GM12878 (cell line): ENCODE results near the gene MRPL30. TPM values are rescaled to one million over a fixed set of nuclear protein-coding genes. Genes with fewer than 3 reads are reported as not detected.

Experiments used
- ATAC-seq: fragments of 200-7000 bp; cut with Tn5 transposase; 3 replicates; pipeline ENCODE4 v1.9.1; 2020; ENCODE audit warnings: mild to moderate bottlenecking, moderate library complexity
- BruUV-seq: library from RNA; stranded (reverse); fragments of 400-500 nt; replicated peaks from 2 replicates; lab custom pipeline; 2021; lab: Mats Ljungman, UMichigan
- CTCF ChIA-PET: fragments of 300-600 bp; sonication (Branson Sonifier 250); formaldehyde crosslinking; extraction: SDS; loops from one replicate; lab custom pipeline; 2021; ENCODE audit warnings: inconsistent platforms; lab: Yijun Ruan, JAX
- POLR2A ChIA-PET: fragments of 350-600 bp; formaldehyde crosslinking; extraction: SDS; loops from one replicate; lab custom pipeline; 2021; ENCODE audit warnings: inconsistent platforms; lab: Charles Lee
- RAD21 ChIA-PET: fragments of 300-600 bp; sonication (Branson Sonifier 250); formaldehyde crosslinking; loops from one replicate; lab custom pipeline; 2023; ENCODE audit warnings: antibody characterized with exemption; ENCODE audit not compliant: unreplicated experiment; lab: Charles Lee
- SMC1A ChIA-PET: fragments of 300-600 bp; sonication (Branson Sonifier 250); formaldehyde crosslinking; loops from one replicate; lab custom pipeline; 2023; ENCODE audit not compliant: unreplicated experiment, uncharacterized antibody; lab: Charles Lee
- DNase-seq: peaks from one replicate; pipeline ENCODE4 v3.0.0-alpha.2; 2011; ENCODE audit warnings: low read depth, low spot score
- FAIRE-seq: peaks from 3 replicates; lab custom pipeline; 2011; peaks lifted over from hg19 to GRCh38; lab: Jason Lieb, UNC
- H2AFZ ChIP-seq: 2 replicates; pipeline ENCODE4 v1.6.0; 2011; ENCODE audit warnings: low read depth, low read length, control low read depth; ENCODE audit not compliant: control insufficient read depth
- H3K27ac ChIP-seq: 2 replicates; pipeline ENCODE4 v1.5.1; 2011; ENCODE audit warnings: control low read depth; ENCODE audit not compliant: control insufficient read depth, insufficient read depth
- H3K27me3 ChIP-seq, 2 experiments: replicated peaks in 1 of 2; 2 replicates each; pipeline versions ENCODE4 v1.6.0 to v1.6.1; 2011; ENCODE audit warnings: low read length in 1 of 2; ENCODE audit not compliant: control insufficient read depth in 2 of 2, insufficient read depth in 2 of 2
- H3K36me3 ChIP-seq, 2 experiments: 2 replicates each; pipeline ENCODE4 v1.5.1; 2011; ENCODE audit warnings: low read length in 1 of 2; ENCODE audit not compliant: control insufficient read depth in 2 of 2, insufficient read depth in 2 of 2
- H3K4me1 ChIP-seq: 2 replicates; pipeline ENCODE4 v1.6.1; 2011; ENCODE audit warnings: mild to moderate bottlenecking, low read length, moderate library complexity, mixed read lengths; ENCODE audit not compliant: control insufficient read depth, insufficient read depth
- H3K4me2 ChIP-seq: 2 replicates; pipeline ENCODE4 v1.6.0; 2011; ENCODE audit warnings: control low read depth; ENCODE audit not compliant: control insufficient read depth, insufficient read depth
- H3K4me3 ChIP-seq: fragments of 200-600 bp; sonication (generic); 2 replicates; pipeline ENCODE4 v1.5.1; 2016
- H3K79me2 ChIP-seq: 2 replicates; pipeline ENCODE4 v1.6.0; 2011; ENCODE audit warnings: low read length; ENCODE audit not compliant: control insufficient read depth, insufficient read depth
- H3K9ac ChIP-seq: 2 replicates; pipeline ENCODE4 v1.8.0; 2011; ENCODE audit warnings: low read length, control low read depth, mixed read lengths; ENCODE audit not compliant: control insufficient read depth, insufficient read depth
- H3K9me3 ChIP-seq: replicated peaks from 3 replicates; pipeline ENCODE4 v1.5.1; 2011; ENCODE audit warnings: mild to moderate bottlenecking, low read length; ENCODE audit not compliant: control insufficient read depth, insufficient read depth
- H4K20me1 ChIP-seq: 2 replicates; pipeline ENCODE4 v1.6.0; 2011; ENCODE audit not compliant: control insufficient read depth, insufficient read depth
- BRCA1 ChIP-seq: IDR thresholded peaks from 2 replicates; pipeline ENCODE4 v1.6.1; 2011; ENCODE audit warnings: low read depth, low read length, improper control_type of control experiment
- EP300 ChIP-seq, 2 experiments: fragments of 150-350 bp in 1 of 2; IDR thresholded peaks; 2 replicates each; pipeline ENCODE4 v1.6.1; 2011 to 2012; ENCODE audit warnings: low read depth in 2 of 2, low read length in 2 of 2, borderline replicate concordance in 1 of 2, improper control_type of control experiment in 1 of 2, inconsistent platforms in 1 of 2; ENCODE audit not compliant: control insufficient read depth in 1 of 2
- NFXL1 ChIP-seq: fragments of 450-650 bp; IDR thresholded peaks from 2 replicates; pipeline ENCODE4 v1.6.1; 2017; ENCODE audit warnings: antibody characterized with exemption, mild to moderate bottlenecking, borderline replicate concordance
- SUZ12 ChIP-seq: fragments of 200-600 bp; sonication (generic); IDR thresholded peaks from one replicate; pipeline ENCODE4 v1.6.1; 2018; ENCODE audit warnings: antibody characterized with exemption, mild to moderate bottlenecking; ENCODE audit not compliant: unreplicated experiment
- ZBED1 ChIP-seq: IDR thresholded peaks from 2 replicates; pipeline ENCODE4 v1.6.1; 2016; ENCODE audit warnings: borderline replicate concordance
- WGBS: methylation state at CpG from one replicate; pipeline ENCODE4 v1.1.6; 2016; ENCODE audit warnings: low lambda C conversion rate; ENCODE audit not compliant: insufficient replicate concordance, insufficient coverage; ENCODE audit errors: missing lambda C conversion rate; 5-methylcytosine and 5-hydroxymethylcytosine counted together
- in situ Hi-C: fragments of 300-500 bp; cut with MboI; formaldehyde crosslinking; loops from 9 replicates; pipeline ENCODE4 v1.14.3; 2018; ENCODE audit warnings: mixed read lengths
- intact Hi-C: fragments of 100-400 bp; cut with micrococcal nuclease; formaldehyde crosslinking; loops from one replicate; pipeline ENCODE4 v1.14.2; 2022; ENCODE audit not compliant: unreplicated experiment
- polyA plus RNA-seq, 11 experiments: library from polyadenylated mRNA; depleted of rRNA in 4 of 11; unstranded in 6 of 11; stranded (reverse) in 5 of 11; fragments of >200 nt; fragmentation: Nextera tagmentation in 4 of 11; fragmentation: Illumina TruSeq in 1 of 11; extraction: Ambion mirVana in 4 of 11; extraction: Trizol in 1 of 11; gene quantifications; 1 replicate in 1 of 11; 2 replicates in 10 of 11; pipeline versions ENCODE4 v1.2.1 to v1.2.3, GENCODE V29; 2011 to 2016; ENCODE audit warnings: inconsistent platforms in 2 of 11, missing spikeins in 2 of 11, low read depth in 1 of 11
- total RNA-seq, 4 experiments: library from RNA; depleted of rRNA in 3 of 4; stranded (reverse); fragments of >200 nt in 3 of 4; fragmentation: Illumina TruSeq in 1 of 4; extraction: Trizol in 1 of 4; gene quantifications; 2 replicates each; pipeline versions ENCODE4 v1.2.1 to v1.2.3, GENCODE V29; 2013 to 2021
- TF ChIP-seq, protein P1 (sequence below): fragments of 450-650 bp; IDR thresholded peaks from 2 replicates; pipeline ENCODE4 v1.6.1; 2017; ENCODE audit warnings: mild to moderate bottlenecking, moderate library complexity
- TF ChIP-seq, protein P2 (sequence below): fragments of 450-650 bp; IDR thresholded peaks from 2 replicates; pipeline ENCODE4 v1.6.1; 2016; ENCODE audit warnings: mild to moderate bottlenecking
- TF ChIP-seq, protein P3 (sequence below): fragments of 450-650 bp; IDR thresholded peaks from 2 replicates; pipeline ENCODE4 v1.6.1; 2017; ENCODE audit warnings: mild to moderate bottlenecking, moderate library complexity

The MRPL30 gene
- total and polyA plus RNA-seq, 10 of the 15 experiments (the other 5 are each of a cell fraction or from before 2014, with no cell fraction given), result 33.6 to 63.3 (median 40.1) TPM

DNA sequence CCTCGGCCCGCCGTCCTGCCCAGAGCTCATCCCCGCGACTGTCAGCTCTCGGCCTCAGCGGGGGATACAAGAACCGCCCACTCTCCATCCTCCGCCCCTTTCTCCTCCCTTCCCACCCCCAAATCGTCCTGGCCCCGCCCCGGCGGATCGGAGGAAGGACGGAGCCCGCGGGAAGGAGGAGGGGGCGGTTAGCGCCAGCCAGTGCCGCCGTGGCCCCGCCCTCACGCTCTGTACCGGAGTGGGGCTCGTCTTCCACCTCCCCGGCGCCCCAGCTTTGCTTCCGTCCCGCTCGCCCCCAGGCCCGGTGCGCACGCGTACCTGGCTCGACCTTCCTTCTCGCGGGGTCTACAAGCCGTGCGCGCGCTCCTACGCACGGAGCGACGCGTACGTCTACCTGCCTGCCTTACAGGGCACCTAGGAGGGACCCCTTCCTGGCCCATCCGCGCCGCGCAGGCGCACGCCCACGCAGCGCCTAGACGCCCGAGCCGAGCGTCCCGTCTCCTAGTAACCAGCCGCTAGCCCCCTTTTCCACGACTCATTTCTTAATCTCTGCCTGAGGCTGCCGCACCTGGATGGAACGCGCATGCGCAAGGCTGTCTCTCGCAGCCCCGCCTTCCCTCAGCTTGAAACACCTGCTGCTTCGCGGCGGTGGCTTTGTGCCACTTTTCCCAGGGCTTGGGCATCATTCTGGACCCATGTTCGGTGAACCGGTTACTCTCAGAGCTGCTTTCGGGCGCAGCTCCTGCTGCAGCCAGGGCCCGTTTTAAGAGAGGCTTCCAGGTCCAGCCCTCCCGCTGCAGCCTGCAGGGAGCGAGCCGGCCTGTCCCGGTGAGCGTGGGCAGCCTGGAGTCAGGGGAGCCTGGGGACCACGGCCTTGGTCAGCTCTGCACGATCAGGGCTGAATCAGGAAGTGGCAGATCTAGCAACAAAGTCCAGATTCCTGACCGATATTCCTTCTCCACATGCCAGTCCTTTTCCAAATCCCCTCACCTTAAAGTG, 39.6 kb upstream of the MRPL30 start, which contains the start of gene C2orf15 (continued):
- TF ChIP-seq, protein P1, sequence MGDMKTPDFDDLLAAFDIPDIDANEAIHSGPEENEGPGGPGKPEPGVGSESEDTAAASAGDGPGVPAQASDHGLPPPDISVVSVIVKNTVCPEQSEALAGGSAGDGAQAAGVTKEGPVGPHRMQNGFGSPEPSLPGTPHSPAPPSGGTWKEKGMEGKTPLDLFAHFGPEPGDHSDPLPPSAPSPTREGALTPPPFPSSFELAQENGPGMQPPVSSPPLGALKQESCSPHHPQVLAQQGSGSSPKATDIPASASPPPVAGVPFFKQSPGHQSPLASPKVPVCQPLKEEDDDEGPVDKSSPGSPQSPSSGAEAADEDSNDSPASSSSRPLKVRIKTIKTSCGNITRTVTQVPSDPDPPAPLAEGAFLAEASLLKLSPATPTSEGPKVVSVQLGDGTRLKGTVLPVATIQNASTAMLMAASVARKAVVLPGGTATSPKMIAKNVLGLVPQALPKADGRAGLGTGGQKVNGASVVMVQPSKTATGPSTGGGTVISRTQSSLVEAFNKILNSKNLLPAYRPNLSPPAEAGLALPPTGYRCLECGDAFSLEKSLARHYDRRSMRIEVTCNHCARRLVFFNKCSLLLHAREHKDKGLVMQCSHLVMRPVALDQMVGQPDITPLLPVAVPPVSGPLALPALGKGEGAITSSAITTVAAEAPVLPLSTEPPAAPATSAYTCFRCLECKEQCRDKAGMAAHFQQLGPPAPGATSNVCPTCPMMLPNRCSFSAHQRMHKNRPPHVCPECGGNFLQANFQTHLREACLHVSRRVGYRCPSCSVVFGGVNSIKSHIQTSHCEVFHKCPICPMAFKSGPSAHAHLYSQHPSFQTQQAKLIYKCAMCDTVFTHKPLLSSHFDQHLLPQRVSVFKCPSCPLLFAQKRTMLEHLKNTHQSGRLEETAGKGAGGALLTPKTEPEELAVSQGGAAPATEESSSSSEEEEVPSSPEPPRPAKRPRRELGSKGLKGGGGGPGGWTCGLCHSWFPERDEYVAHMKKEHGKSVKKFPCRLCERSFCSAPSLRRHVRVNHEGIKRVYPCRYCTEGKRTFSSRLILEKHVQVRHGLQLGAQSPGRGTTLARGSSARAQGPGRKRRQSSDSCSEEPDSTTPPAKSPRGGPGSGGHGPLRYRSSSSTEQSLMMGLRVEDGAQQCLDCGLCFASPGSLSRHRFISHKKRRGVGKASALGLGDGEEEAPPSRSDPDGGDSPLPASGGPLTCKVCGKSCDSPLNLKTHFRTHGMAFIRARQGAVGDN, result no peak

DNA sequence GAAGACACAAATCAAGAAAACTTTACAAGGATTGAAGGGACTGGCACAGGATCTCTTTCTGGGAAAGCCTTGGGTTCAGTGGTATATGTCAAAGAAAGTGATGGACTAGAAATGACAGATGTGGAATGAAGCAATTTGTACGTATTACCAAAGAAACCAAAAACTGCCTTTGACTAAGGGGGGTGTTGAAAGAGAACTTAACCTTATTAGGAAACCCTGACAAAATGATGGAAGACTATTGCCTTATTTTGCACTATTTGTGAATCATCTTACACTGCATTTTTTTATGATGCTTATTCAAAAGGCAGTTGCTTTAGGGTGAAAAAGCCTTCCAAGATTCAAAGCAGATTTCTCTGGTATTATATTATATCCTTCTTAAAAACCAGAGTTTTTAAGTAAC, 30.3 kb upstream of the MRPL30 start:
- Histone ChIP-seq H3K9me3 (no peaks in the 10 kb centered on the region), H3K9ac (no peak overlapping the region), H3K4me1 (no peaks in the 10 kb centered on the region), H3K27me3 (no peaks in the 10 kb centered on the region), H3K4me3 (no peak overlapping the region), H2AFZ (no peak overlapping the region), H3K79me2 (peaks cover 7% of the 10 kb centered on the region), H3K36me3 (no peaks in the 10 kb centered on the region), H3K27ac (no peak overlapping the region), H4K20me1 (no peaks in the 10 kb centered on the region), H3K4me2 (no peak overlapping the region)
- FAIRE-seq (no peak), DNase-seq (no peak), ATAC-seq (no peak)
- in situ Hi-C loops (no loop called here), intact Hi-C loops (loop anchor here (10.0 kb wide), 1 partner anchor 506 kb away; no protein-coding TSS in a partner anchor)
- RAD21 ChIA-PET, result no interaction called here
- CTCF ChIA-PET, result no interaction called here
- SMC1A ChIA-PET, result no interaction called here
- 95% methylated on average over 1 of the region's 1 CpG for WGBS
- POLR2A ChIA-PET, result no interaction called here
- no TSS peak for BruUV-seq
- TF ChIP-seq, protein P2, sequence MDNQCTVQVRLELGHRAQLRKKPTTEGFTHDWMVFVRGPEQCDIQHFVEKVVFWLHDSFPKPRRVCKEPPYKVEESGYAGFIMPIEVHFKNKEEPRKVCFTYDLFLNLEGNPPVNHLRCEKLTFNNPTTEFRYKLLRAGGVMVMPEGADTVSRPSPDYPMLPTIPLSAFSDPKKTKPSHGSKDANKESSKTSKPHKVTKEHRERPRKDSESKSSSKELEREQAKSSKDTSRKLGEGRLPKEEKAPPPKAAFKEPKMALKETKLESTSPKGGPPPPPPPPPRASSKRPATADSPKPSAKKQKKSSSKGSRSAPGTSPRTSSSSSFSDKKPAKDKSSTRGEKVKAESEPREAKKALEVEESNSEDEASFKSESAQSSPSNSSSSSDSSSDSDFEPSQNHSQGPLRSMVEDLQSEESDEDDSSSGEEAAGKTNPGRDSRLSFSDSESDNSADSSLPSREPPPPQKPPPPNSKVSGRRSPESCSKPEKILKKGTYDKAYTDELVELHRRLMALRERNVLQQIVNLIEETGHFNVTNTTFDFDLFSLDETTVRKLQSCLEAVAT, result no peak
- no peak for TF ChIP-seq SUZ12
- TF ChIP-seq EP300 (IDR thresholded peaks at IDR 0.05; ENCODE audit: borderline replicate concordance in 1 of 2, control insufficient read depth in 1 of 2, low read depth in 2 of 2, low read length in 2 of 2), result no peak
- no peak for TF ChIP-seq BRCA1
- no peak for TF ChIP-seq NFXL1
- TF ChIP-seq ZBED1, result no peak
- TF ChIP-seq, protein P3, sequence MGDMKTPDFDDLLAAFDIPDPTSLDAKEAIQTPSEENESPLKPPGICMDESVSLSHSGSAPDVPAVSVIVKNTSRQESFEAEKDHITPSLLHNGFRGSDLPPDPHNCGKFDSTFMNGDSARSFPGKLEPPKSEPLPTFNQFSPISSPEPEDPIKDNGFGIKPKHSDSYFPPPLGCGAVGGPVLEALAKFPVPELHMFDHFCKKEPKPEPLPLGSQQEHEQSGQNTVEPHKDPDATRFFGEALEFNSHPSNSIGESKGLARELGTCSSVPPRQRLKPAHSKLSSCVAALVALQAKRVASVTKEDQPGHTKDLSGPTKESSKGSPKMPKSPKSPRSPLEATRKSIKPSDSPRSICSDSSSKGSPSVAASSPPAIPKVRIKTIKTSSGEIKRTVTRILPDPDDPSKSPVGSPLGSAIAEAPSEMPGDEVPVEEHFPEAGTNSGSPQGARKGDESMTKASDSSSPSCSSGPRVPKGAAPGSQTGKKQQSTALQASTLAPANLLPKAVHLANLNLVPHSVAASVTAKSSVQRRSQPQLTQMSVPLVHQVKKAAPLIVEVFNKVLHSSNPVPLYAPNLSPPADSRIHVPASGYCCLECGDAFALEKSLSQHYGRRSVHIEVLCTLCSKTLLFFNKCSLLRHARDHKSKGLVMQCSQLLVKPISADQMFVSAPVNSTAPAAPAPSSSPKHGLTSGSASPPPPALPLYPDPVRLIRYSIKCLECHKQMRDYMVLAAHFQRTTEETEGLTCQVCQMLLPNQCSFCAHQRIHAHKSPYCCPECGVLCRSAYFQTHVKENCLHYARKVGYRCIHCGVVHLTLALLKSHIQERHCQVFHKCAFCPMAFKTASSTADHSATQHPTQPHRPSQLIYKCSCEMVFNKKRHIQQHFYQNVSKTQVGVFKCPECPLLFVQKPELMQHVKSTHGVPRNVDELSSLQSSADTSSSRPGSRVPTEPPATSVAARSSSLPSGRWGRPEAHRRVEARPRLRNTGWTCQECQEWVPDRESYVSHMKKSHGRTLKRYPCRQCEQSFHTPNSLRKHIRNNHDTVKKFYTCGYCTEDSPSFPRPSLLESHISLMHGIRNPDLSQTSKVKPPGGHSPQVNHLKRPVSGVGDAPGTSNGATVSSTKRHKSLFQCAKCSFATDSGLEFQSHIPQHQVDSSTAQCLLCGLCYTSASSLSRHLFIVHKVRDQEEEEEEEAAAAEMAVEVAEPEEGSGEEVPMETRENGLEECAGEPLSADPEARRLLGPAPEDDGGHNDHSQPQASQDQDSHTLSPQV, result no peak
